Measurements from ENCODE around the gene DNASE1L3.

The DNASE1L3 gene

DNA sequence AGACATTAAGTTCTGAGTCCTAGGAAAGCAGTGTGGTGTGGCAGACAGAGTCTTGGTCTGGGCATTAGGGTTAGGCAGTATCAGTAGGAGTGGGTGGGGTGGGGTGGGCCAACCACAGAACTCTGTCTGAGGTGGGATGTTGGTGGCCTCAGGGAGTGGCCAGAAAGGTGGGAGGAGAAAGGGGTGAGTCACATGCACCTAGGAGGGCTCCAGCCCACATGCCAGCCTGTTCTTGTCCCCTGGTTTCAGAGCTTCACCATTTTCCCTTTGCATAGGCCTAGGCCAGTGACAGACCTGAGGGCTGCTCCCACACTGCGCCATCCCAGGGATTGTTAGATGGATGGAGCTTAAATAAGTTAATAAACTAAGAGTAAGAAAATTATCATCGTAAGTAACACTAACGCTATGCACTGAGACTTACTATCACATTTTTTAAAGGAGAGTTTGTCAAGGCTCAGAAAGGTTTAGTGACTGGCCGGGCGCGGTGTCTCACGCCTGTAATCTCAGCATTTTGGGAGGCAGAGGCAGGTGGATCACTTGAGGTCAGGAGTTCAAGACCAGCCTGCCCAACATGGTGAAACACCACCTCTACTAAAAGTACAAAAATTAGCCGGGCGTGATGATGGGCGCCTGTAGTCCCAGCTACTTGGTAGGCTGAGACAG is 33.8 kb downstream of the DNASE1L3 start:
- DNase-seq, result no peak

DNA sequence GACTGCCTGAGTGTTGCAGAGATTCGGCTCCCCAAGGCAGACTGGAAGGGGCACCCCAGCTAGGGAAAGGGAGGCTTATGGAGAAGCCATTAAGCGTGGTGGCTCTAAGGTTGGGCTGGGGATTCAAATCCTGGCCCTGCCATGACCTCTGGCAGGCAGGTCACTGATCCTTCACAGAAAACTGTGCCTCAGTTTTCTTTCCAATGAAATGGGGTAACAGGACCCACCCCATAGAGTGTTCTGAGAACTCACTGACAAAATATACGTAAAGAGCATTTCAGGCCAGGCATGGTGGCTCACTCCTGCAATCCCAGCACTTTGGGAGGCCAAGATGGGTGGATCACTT is 34.6 kb downstream of the DNASE1L3 start:
- DNase-seq, result no peak

DNA sequence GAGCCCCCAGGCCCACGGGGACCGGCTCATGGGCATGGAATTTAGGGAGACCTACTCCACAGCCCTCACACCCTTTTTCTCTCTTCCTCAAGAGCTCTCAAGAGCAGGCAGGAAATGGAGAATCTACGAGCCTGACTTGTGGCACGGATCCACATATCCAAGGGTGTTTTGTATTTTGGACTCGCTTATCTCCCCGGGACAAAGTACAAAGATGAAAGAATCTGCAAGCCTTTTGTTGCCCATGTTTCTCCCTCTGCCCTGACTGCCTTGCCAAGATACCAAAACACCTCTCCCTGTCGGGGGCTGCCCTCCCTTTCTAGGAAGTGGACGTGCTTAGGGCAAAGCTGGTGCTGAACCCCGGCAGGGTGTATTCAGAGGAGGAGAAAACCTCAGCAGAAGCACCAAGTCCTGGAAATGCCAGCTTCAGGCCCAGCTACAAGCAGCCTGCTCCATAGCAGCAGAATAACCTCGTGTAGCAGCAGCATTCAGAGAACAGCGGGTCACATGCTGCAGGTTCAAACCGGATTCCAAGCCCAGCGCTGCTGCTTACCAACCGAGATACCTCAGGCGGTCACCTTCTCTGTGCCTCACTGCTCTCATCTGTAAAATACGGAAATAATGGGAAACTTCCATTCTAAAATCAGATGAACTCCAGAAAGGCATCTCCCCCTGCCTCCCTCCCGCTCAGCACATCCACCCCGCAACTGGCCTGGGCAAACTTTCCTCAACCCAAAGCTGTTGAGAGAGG is 35.2 kb downstream of the DNASE1L3 start:
- DNase-seq, result no peak

DNA sequence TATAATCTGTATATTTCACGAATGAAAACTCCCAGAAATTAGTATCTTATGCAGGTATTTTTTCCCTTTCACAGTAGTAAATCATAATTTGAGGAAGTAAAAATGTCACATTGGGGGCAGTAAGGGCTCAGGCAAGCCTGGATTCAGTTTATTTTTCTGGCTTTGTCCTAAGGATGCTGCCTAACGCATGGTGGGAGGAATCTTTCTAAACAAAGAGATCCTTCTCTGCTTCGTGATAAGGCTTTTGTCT is 35.7 kb downstream of the DNASE1L3 start:
- no peak for DNase-seq

DNA sequence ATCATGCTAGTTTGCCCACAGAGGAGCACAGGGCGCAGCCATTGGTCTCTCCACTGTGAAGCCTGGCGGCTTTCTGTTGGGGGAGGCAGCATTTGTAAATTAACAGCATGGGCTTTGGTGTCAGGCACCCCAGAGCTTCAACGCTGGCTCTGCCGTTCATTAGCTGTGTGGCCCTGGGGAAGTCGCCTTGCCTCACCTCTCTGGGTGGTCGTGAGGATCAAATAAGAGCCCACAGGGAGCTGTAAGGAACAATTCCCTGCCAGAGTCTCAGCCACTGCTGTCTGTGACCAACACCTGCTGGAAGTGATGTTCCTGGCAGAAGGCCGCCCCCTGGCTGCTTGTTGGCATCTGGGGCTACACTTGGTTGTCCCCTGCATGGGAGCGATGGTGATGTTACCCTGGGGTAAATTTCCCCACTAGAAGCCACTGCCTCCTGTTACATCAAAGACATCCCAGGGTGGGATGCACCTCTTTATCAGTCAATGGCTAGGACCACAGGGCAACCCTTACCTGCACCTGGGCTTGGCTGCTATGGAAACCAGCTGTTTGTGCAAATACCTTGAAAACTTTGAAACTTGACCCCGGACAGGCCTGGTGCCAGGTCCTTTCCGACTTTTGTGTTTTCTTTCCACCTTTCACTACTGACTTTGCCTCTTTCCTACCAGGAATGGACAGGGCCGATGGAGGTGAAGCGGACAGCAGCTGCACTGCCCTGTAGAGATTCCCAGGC is 36.9 kb downstream of the DNASE1L3 start:
- DNase-seq, result peak; percentile 14

DNA sequence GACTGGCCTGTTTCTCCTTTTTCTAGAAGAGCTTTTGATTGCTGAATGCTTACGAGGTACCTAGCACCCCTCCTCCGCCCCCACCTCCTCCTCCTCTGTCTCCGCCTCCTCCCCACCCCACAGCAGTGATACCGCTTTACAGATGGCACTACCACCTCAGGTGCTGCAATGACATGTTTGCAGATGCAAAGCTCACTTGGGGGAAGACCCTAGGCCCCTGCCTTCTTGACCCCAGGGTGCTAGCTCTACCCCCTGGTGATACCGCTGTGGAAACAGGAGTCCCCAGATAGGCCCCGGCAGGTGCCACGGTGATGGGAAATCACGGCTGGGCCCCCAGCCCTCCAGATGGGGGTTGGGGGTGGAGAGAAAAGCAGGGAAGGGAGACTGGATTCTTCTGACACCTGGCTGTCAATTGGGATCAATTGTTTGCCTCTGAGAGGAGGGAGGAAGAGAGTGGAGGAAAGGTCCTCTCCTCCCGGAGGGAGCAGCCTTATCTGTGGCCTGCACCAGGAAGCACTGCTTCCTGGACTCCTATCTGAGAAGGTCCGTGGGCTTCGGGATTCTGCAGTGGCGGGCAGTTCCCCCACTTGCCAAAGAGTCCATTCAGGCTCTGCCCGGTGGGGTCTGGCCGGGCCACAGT is 37.6 kb downstream of the DNASE1L3 start:
- peak; percentile 18 for DNase-seq

DNA sequence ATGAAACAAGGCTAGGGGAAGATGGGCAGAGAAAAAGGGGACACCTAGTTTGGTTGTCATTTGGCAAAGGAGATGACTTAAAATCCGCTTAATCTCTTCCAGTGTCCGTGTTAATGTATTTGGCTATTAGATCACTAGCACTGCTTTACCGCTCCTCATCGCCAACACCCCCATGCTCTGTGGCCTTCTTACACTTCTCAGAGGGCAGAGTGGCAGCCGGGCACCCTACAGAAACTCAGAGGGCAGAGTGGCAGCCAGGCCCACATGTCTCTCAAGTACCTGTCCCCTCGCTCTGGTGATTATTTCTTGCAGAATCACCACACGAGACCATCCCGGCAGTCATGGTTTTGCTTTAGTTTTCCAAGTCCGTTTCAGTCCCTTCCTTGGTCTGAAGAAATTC is 39.6 kb downstream of the DNASE1L3 start:
- no peak for DNase-seq

DNA sequence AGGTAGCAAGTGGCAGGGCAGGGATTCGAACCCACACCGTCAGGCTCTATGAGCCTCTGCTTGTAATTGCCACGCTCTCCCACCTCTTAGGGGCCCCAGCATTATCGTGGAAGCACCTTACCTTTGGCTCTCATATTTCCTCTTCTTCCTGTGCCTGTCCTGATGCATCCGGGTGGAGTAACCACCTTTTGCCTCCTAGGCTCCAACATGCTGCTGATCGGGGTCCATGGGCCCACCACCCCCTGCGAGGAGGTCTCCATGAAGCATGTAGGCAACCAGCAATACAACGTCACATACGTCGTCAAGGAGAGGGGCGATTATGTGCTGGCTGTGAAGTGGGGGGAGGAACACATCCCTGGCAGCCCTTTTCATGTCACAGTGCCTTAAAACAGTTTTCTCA is 40.4 kb downstream of the DNASE1L3 start:
- DNase-seq, result no peak

DNA sequence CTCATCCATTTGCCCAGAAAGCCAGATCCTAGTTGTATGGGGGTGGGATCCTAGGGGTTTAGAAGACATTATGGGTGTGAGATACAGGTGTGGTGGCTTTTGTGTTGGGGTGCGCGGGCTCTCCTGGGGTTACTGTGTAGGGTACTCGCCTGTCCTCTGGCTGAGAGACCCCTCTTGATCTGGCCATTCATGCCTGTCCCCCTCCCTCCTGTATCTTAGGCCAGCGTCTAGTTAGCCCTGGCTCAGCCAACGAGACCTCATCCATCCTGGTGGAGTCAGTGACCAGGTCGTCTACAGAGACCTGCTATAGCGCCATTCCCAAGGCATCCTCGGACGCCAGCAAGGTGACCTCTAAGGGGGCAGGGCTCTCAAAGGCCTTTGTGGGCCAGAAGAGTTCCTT is 41.4 kb downstream of the DNASE1L3 start:
- no peak for DNase-seq

DNA sequence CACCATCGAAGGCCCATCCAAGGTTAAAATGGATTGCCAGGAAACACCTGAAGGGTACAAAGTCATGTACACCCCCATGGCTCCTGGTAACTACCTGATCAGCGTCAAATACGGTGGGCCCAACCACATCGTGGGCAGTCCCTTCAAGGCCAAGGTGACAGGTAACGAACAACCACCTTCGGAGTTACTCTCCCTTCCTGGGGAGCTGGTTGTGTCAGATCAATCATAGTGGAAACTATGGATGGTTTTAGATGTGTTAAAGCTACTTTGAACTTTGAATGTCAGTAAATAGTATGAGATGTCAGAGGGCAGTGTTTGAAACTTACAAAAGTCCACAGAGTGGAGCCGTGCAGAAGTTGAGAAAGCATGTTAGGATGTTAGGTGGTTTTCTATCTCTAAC is 42.3 kb downstream of the DNASE1L3 start:
- no peak for DNase-seq

DNA sequence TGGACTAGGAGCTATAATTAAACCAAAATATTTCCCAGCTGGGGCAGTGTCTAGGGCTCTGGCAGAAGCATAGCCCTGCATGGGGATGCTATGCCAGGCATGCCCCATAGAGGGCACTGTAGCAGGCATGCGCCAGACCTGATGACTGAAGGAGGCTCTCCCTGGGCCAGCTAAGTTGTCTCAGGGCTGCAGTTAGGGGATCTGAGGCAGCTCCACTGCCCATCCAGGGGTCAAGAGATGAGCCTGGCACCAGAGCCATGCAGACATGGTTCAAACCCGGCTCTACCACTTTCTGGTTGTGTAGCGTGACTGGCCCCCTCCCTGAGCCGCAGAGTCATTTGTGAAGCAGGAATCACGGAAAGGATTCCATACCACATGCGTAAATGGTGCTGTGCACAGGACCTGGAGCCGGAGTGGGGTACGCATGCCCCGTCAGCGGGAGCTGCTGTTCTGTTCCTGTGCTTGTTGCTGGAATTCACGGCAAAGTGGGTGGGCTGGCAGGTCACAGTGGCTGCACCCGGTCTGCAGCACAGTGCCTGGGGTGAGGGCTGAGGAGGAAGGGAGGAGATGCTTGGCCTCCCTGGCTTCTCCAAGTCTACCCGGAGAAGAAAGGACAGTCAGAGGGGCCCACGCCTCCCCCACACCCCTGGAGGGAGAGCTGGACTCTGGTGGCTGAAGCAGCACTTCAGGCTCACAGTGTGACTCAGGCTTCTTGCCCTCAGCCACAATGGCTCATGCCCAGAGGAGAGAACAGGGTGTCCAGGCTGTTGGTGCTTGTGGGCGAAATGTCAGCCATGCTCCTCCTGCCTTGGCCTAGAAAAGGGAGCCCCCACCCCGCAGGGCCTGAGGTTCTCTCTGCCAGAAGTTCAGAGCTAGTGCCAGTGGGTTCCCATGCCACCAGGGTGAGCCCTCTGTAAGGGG is 43.1 kb downstream of the DNASE1L3 start:
- DNase-seq, result peak; percentile 43

DNA sequence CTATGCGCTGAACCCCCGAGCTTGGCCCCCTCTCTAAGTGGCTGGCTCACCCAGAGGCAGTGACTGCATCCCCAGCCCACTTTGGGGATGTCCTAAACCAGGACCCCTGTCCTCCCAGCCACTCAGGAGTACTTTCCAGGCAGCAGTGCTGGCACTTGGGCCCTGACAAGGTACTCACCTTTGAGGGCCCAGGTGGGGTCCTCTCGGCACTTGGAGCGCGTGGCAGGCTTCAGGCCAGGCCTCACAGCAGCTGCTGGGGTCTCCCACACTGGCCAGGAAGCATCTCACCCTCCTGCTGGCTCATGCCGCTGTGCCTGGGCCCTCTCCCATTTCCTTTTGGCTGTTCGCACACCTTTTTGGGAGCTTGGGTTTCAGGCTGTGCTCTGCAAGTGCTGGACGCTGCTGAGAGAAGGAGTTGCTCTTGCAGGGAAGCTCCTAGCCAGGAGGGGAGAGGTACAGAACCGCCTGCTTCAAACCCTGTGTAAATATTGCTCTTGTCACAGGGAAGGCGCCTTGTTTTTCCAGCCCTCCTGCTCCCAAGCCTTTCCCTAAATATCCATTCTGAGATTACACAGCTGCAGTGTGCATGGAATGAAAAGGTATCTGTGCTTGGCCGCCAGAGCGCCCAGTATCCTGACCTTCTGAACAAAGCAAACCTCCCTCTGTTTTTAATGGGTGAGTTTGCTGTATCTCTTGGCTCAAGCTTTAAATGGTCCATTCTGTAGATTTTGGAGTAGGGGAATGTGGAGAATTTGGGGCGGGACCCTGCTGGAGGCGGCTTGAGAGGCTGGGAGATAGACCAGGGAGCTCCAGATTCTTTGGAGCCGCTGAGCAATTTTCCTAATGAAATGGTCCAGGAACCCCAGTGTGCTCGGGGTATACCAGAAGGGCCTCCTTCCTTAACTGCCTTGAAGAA is 45.6 kb downstream of the DNASE1L3 start:
- no peak for DNase-seq

DNA sequence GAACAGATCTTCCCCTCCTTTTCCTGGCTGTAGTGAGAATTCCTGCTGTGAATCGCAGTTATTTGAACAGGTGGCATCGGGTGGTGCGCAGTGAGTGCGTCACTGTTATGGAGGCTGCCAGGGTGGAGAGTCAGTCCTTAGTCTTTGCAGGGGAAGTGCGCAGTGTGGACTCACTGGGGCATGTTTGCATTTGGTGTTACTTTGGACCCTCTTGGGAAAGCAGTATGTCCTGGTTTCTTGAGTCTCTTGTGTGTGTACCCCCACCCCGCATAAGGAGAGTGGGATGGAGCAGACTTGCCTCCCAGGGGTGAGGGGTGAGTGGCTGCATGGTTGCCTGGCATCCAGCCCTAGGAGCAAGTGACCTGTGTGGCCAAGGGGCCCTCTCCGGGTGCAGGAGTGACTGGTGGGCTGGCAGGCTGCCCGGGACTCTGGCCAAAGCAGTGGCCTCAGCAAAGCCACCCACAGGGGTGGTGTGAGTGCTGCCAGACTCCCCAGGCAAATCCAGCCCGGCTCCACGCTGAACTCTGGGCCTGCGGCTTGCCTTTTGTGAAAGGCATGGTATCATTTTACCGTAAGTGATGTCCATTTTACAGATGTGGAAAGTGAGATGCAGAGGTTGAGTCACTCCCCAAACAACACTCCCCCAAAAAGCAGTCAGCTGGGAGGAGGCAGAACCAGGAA is 46.4 kb downstream of the DNASE1L3 start:
- no peak for DNase-seq

DNA sequence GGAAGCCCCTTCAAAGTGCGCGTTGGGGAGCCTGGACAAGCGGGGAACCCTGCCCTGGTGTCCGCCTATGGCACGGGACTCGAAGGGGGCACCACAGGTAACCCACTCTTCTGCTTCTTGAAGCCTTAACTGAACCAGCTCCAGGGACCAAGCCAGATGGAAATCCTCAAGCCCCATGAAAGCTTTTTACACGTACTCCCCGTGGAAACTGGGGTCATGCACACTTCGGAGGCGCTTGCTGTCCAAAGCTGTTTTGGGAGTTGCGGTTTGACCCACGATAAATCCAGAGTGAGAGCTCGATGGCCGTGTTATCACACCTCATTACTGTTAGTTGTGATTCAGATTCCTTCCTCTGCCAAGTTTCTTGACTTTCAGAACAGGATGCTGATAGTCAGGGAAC is 47.5 kb downstream of the DNASE1L3 start:
- no peak for DNase-seq

DNA sequence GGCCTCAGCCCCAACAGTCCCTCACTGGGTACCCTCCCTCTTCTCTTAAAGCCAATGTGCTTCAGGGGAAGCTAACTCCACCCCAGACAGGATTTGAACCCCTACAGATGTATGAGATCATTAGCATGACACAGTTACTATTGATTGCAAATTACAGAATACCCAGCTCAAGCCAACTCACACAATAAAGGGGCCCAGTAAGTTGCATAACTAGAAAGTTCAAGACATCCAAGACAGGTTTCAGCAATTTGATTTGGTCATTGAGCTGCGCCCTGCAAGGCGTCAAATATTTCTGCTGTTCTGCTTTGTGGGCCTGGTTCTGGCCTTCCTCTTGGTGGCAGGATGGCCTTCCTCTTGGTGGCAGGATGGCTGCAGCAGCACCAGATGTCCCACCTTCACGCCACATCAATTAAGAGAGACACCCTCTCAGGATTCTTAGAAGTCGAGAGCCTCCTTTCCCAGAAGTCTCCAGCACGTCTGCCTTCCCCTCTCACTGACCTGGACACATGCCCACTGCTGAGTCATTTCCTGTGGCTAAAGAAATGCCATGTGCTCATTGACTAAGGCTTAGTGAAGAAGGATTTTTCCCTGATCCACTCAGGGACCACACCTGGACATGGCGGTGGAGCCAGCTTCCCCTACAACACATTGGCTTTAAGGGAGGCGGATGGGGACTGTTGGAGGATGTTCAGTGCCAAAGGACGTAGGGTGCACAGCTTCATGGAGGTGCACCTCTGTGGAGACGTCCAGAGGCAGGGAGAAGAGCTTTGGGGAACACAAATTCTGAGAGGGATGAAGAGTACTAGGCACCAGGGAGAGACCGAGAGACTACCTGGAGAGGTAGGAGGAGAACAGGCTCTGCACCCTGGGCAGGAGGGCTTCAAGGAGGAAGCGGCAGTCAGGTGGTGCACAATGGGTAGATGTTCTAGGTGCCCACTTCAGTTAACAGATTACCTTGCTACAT is 49.1 kb downstream of the DNASE1L3 start:
- DNase-seq, result peak; percentile 58

DNA sequence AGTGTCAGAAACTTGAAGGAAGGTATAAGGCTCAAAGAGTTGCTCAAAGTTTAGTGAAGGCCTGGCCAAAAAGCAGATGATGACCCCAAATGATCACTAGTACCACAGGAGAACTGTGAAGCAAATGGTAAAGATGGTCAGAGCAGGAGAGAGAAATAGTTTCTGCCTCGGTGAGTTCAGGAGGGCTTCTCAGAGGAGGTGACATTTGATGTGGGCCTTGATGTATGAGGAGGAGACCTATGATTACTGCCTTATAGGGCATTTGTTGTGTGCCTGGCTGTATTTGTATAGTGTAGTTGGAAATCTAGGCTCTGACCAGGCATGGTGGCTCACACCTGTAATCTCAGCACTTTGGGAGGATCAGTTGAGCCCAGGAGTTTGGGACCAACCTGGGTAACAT is 50.4 kb downstream of the DNASE1L3 start:
- DNase-seq, result no peak

DNA sequence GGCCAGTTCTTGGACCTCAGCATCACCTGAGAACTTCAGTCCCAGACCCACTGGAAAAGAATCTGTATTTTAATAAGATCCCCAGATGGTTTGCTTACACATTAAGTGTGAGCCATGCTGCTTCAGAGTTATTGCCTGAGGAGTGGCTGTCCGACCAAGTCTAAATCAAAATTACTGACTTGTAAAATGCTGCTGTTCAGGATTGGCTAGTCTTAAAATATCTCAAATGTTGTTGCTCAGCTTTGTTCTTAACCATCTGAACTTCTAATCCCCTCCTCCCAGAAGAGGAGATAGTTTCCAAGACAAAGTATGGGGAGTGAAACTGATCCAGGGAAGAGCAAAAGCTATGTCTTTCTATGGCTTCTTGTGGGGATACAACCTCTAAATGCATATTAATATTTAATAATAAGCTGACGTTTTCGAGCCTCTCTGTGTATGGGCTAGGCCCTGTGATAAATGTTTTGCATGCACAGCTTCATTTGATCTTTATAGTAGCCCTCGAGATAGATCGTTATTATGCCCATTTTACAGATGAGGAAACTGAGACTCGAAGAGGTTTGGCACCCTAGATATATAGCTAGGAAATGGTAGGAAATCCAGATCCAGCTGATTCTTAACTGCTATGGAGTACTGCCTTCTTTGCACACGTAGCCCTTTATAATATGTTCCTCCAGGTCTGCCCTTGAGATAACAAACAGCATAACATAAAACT is 52.2 kb downstream of the DNASE1L3 start:
- no peak for DNase-seq

DNA sequence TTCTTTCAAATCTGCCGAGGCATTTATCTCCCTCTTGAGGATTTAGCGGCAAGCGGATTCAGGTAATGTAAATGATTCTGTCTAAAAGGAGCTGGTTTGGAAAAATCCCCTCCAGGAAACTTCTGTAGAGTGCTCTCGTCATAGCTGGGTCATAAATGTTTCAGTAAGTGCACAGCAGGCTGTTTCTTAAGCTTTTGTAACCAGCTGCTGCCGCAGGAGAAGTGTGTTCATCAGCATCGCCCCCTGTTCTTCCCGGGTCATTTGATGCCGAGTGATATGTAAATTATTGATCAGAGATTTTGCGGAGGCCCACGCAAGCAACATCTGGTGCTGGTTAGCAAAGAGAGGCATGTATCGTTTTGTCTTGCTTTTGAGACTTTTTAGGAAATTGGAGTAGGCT is 53.1 kb downstream of the DNASE1L3 start:
- DNase-seq, result no peak

DNA sequence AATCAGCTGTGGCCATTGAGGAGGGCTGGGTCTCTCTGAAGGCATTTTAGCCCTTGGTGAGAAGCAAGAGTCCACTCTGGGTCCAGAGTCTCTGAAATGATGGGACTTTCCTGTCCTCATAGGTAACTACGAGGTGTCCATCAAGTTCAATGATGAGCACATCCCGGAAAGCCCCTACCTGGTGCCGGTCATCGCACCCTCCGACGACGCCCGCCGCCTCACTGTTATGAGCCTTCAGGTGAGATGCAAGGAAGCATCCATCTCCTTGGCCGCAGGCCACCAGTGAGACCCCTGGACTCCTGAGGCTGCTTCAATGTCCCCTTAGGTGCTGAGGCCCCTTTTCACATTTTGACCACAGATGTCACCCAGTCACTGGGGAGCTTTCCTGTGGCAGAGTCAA is 54.9 kb downstream of the DNASE1L3 start:
- no peak for DNase-seq

Data from MV-4-11 (cell line).